Ureter (tissue), 1 donor: ENCODE results near the gene PRKCE. TPM values are rescaled to one million over a fixed set of nuclear protein-coding genes. Genes with fewer than 3 reads are reported as not detected.
A peak's percentile ranks its signal among the peaks of the same experiment; 100 is the strongest.

Experiments
- DNase-seq: peaks from one replicate; pipeline ENCODE4 v3.0.0-alpha.2; 2020; ENCODE audit warnings: low spot score
- total RNA-seq: library from RNA; stranded (reverse); gene quantifications from one replicate; pipeline ENCODE4 v1.2.4, GENCODE V29; 2023
- donor health status: DM: yes; HTN: yes; CAD: no.

The PRKCE gene
- total RNA-seq, 1 donor from 2014 or later, result 54.3 TPM

- peak; percentile 92 for DNase-seq
Measured at GRCh38 chr2:45935791-45936622, 284.5 kb downstream of the PRKCE start.

- DNase-seq, result no peak
Measured at GRCh38 chr2:45936623-45936979, 285.1 kb downstream of the PRKCE start.

GRCh38 chr2:45937990-45938389 is 286.5 kb downstream of the PRKCE start:
- no peak for DNase-seq

DNA sequence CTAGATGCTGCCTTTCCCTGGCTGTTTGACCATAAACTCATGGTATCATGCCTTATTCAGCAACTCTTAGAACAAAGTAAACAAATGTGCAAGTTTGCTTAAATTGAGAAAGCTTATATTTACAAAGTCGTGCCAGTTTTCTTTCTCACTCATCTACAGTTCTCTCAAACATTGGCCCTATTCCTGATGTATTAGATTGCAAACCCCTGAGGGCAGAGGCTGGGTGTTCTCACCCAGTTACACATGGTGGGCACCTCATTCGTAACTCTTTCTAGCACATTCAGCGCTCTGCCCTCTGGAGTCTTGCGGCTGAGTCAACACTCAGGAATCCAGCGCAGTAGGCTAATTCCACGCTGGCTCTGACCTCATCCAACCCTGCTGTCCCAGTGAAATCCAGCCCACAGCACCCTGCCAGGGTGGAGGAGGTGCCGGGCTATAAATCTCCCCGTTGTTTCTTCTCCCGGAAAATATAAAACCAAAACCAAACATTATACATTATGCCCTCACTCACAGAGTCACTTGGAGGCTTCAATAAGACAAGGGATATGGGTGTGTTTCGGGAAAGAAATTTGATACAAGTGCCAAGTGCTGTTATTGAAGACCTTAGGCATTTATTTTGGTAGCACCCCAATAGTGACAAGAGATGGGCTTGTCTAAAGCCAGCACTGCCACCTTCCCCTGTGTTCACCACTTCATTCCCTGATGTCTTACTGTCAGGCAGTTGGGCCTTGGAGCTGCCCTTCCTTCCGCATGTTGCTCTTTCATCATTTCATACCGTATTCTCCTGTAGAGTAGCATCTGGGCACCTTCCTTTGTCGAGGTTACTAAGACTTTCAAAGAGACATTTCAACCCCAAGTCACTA is 287.4 kb downstream of the PRKCE start:
- DNase-seq, result peak; percentile 75

DNA sequence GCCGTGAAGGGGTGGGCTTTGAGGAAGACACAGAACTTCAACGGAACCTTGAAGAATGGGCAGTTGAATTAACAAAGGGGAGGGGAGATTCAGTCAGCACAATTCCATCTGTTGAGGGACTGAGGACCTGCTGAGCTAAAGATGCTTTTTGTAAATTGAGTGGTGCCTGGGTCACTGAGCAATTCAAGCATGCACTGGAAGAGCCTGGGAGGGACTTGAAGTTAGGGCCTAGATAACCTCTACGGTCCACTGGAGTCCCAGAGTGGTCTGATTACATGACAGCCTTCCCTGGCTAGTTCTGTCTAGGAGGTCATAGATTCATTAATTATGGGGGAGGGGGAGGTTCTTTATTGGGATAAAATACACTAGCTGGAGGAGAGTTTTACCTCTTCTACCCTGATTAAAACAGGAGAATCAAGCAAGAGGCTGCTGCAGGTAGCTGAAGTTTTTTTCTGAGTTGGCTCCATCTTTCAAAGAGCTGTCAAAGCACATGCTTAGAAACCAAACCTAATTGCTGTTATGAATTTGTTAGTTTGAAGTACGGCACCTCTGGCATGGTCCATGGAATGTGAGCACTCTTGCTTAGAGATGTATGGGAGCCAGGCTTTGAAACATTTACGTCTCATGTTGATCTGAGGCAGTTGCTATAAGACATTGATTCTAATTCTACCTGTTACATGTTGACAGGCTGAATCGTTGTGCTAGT is 290.2 kb downstream of the PRKCE start:
- no peak for DNase-seq

DNA sequence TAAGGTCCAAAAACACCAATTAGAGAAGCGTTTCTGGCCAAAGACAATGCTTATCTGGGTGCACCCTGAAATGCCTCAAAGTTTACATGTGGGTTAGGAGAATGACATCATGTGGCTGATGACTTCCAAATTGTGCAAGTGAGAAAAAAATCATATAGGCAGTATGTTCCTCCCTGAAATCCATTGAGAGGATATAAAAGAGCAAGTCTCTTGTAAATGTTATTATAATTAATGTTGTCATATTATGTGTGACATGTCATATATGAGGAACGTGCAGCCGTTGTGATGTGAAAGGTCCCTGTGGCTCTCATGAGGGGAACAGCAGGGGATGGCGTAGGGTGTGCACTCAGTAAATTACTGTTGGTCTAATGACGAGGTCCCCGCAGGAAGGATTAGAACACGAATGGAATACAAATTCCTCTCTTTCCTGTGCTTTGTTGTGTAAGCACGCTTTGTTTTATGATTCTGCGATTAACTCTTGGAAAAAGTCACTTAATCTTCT is 290.8 kb downstream of the PRKCE start:
- DNase-seq, result no peak

GRCh38 chr2:45943219-45944044 is 292.0 kb downstream of the PRKCE start:
- DNase-seq, result no peak

DNA sequence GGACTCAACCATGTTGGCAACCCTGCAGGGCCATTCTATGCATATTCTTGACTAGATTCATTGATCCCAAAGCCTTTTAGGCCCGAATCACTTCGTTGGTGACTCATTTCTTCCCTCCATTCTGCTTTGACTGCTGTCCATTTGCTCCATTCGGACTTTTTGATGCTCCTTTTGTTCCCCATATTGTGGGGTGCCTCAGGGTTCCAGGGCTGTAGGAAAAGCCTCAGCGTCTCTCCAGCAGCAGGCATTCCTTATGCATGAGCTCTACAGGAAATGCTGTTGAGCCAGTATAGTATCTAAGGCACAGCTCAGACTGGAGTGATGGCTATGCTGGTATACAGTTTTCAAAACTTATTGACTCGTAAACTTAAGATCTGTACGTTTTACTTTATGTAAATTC is 292.6 kb downstream of the PRKCE start:
- no peak for DNase-seq

DNA sequence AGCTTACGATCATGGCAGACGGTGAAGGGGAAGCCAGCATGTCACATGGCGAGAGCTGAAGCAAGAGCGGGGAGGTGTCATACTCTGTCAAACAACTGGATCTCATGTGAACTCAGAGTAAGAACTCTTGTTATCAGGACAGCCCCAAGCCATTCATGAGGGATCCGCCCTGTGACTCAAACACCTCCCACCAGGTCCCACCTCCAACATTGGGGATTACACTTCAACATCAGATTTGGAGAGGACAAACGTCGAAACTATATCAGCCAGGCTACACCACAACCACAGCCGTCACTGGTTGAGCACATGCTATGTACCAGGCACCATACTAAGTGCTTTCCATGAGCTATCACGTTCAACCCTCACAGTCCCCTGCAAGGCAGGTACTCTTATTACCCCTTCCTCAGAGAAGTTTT is 293.8 kb downstream of the PRKCE start:
- DNase-seq, result no peak

DNA sequence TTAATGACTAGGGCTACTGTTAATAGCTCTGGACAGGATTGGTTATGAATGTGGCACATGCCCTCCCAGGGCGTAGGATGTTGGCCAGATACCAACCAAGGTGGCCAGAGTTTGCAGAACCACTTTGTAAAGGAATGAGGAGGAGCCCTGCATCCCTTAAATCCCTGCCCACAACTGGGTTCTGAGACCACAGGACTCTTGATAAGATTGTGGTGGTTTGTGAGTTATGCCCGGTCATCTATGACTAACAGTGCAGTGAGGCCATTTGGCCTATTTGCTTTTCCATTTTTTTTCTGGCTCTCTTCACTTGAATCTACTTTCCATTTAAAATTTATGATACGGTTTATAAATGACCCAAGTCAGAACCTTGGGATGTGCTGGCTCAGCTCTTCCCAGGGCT is 294.5 kb downstream of the PRKCE start:
- DNase-seq, result no peak

DNA sequence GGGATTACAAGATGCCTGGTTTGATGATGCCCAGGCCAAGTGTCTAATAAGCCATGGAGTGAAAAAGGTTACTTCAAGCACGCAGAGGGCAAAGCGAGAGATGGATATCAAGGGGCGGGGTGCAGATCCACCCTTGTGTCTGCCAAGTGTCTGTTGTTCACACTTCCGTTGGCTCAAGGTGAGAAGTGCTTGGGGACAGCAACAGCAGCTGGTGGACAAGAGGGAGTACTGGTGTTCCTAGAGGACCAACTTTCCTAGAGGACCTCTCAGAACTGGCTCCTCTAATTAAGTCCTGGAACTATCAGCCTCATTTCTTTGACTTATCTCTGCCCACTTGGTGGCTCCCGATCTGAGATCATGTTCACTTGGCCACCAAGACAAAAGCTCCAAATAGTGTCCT is 299.1 kb downstream of the PRKCE start:
- no peak for DNase-seq

DNA sequence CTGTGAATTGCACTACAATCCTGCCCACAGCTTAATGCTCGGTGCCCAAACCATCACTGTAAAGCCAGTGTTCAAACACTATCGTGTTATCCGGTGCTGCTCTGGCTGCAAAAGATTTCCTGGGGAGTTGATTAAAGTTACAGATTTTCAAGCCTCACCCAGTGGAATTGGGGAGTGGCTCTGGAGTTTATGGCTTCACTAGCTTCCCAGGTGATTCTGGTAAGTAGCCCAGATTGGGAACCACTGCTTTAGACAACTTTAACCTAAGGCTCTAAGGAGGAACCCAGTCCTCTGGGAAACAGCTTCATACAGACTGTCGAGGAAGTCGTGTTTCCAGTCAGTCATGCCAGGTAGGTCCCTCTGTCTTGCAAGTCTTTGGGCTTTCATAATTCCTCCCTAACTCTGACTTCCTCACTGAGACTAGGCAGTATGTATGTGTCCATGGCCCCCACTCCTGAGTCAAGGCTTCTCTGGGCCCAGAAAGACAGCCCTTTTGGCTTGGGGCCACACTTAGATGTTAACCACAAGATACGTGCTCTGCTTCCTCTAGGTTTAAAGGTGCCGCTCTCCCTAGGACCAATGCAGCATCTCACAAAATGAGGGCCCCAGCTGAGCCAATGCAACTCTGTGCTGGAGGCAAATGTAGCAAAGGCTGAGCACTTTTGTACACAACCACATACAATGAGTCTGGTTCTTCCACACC is 299.7 kb downstream of the PRKCE start:
- DNase-seq, result peak; percentile 27

DNA sequence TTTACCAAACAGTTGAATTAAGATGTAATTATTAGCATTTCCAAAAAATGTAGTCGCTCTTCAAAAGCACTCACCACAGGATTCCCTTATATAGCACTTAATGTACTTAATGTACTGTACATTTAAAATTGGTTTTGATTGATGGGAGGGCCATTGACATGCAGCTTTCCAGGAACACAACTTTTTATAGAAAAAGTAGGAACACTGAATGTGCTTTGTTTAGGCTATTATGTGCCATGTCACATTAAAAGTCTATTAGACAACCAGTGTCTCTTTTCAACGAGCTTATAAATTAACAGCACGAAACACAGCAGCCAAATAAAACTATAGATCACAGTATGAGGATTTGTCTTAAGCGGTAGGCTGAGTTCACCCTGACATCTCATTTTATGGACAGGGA is 301.1 kb downstream of the PRKCE start:
- no peak for DNase-seq

DNA sequence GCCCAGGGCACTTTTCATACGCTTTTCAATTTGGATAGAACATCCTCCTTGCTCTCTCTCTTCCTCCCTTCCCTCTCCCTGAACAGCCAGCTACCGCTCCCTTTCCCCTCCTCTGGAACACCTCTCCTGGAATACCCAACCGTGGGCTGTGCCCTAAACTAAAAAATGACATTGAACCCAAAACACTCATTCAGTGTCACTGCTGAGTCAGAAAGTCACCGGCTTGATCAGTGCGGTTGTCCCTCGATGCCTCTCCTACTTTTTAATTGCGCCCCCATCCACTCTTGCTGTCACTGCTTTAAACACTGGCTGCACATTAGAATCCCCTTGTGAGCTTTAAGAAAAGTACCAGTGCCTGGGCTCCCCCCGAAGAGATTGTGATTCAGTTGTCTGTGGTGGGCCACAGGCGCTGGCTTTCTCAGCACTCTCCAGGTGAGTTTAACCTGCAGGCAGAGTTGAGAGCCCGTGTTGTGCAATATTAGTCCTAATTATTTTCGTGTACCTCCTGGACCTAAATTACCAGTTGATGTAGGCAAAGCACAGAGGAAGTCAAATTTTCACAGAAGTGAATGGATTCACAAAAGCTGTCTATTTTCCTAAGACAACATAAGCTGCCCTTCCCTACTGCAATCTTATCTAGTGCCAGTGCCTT is 302.0 kb downstream of the PRKCE start:
- peak; percentile 26 for DNase-seq

GRCh38 chr2:45954233-45954850 is 302.9 kb downstream of the PRKCE start:
- no peak for DNase-seq

DNA sequence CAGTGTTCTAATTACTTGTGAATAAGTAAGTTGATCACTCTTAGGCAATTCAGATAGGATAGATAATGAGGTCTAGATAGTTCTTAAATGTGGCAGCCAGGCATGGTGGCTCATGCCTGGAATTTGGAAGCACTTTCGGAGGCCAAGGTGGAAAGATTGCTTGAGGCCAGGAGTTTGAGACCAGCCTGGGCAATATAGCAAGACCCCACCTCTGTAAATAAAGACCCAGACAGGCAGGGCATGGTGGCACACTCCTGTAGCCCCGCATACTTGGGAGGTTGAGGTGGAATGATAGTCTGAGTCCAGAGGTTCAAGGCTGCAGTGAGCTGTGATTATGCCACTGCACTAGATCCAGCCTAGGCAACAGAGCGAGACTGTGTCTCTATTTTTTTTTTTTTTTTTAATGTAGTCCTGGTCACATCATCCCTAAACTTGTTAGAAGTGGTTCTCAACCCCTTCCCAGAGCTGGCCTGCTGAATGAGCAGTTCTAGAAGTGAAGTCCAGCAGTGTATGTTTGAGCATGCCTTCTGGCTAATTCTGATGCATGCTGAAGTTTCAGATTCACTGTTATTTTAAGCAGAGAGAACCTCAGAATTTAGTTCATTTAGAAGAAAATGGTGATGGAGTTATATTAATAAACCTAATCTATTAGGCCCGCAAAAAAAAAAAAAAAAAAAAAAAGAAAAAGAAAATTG is 306.2 kb downstream of the PRKCE start:
- DNase-seq, result peak; percentile 23

DNA sequence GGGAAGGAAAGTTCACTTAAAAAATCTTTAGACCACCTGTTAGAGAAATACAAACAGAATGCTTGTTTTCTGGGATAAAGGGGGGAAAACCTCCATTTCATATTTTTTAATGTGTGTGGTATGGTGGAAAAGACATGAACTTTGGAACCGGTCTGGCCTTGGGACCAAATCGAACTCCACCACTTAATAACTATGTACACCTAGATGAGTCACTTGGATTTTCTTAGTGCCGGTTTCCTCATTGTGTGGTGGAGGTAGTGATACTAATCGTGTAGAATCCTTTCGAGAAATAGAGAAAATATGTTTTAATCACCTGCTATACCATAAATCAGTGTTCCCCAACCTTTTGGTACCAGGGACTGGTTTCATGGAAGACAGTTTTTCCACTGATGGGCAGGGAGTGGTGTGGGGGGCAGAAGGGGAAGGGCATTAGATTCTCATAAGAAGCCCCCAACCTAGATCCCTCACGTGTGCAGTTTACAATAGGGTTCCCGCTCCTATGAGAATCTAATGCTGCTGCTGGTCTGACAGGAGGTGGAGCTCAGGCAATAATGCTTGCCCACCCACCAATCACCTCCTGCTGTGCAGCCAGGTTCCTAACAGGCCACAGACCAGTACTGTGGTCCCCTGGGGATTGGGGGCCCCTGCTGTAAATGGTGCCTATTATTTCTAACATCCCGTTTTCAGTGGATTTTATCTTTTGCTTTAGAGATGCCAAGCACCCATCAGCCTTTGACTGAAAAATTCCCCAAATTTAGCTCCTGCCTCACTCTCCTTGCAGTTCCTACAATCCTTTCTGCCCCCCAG is 308.8 kb downstream of the PRKCE start:
- DNase-seq, result peak; percentile 37
